Lung (tissue), 12 donors: ENCODE measurements around the gene IPO11. TPM values are rescaled to one million over a fixed set of nuclear protein-coding genes. Genes with fewer than 3 reads are reported as not detected.

Source experiments
- ATAC-seq: fragments of 200-7000 bp; cut with Tn5 transposase; one replicate; pipeline ENCODE4 v1.9.1; 2020; ENCODE audit warnings: moderate number of reproducible peaks; ENCODE audit not compliant: insufficient read depth, low FRiP score
- DNase-seq, 3 donors: peaks; one replicate each; pipeline ENCODE4 v3.0.0-alpha.2; 2013 to 2017
- H3K27ac ChIP-seq, 2 donors: one replicate each; pipeline ENCODE4 v1.5.1; 2013; ENCODE audit warnings: mild to moderate bottlenecking in 2 of 2, moderate library complexity in 2 of 2, control low read depth in 1 of 2, inconsistent platforms in 1 of 2, low read depth in 1 of 2, low read length in 1 of 2
- H3K27me3 ChIP-seq, 3 donors: one replicate each; pipeline ENCODE4 v1.5.1; 2013; ENCODE audit warnings: low read length in 2 of 3; ENCODE audit not compliant: control insufficient read depth in 3 of 3, insufficient read depth in 3 of 3
- H3K36me3 ChIP-seq, 4 donors: one replicate each; pipeline ENCODE4 v1.5.1; 2013; ENCODE audit warnings: low read length in 4 of 4, mild to moderate bottlenecking in 1 of 4, moderate library complexity in 1 of 4; ENCODE audit not compliant: control insufficient read depth in 4 of 4, insufficient read depth in 4 of 4
- H3K4me1 ChIP-seq, 5 donors: one replicate each; pipeline ENCODE4 v1.5.1; 2013; ENCODE audit warnings: low read length in 5 of 5, mild to moderate bottlenecking in 2 of 5, moderate library complexity in 1 of 5; ENCODE audit not compliant: control insufficient read depth in 5 of 5, insufficient read depth in 5 of 5
- H3K4me3 ChIP-seq: one replicate; pipeline ENCODE4 v1.5.1; 2013; ENCODE audit warnings: mild to moderate bottlenecking, control low read depth, moderate library complexity
- H3K9ac ChIP-seq, 2 donors: one replicate each; pipeline ENCODE4 v1.5.1; 2013; ENCODE audit warnings: low read length in 2 of 2, control low read depth in 1 of 2; ENCODE audit not compliant: insufficient read depth in 1 of 2
- H3K9me3 ChIP-seq, 4 donors: one replicate each; pipeline ENCODE4 v1.5.1; 2013; ENCODE audit warnings: low read length in 3 of 4, mild to moderate bottlenecking in 1 of 4, moderate library complexity in 1 of 4; ENCODE audit not compliant: control insufficient read depth in 4 of 4, insufficient read depth in 3 of 4
- WGBS, 2 donors: extraction: QIAGEN DNeasy Blood & Tissue Kit; methylation state at CpG; one replicate each; pipeline ENCODE4 v1.1.7; 2013; 5-methylcytosine and 5-hydroxymethylcytosine counted together
- polyA plus RNA-seq, 2 donors: library from polyadenylated mRNA; stranded (reverse); fragments of 200-250 nt; gene quantifications; one replicate each; pipeline ENCODE4 v1.2.1, GENCODE V29; 2013
- total RNA-seq, 2 donors: library from RNA; depleted of rRNA in 1 of 2; stranded (reverse); fragments of >200 nt in 1 of 2; gene quantifications; one replicate each; pipeline ENCODE4 v1.2.1, GENCODE V29; 2014 to 2021
- TF ChIP-seq, protein P1 (sequence below): IDR thresholded peaks from 2 replicates; pipeline ENCODE4 v1.5.1; 2012; ENCODE audit warnings: mild to moderate bottlenecking; ENCODE audit errors: control extremely low read depth, extremely low read depth
- donor health status: control.
- donor health status: control.
- donor health status: Bipolar disorder and iron deficiency.
- donor health status: healthy.
- donor health status: DM: yes; HTN: yes; CAD: no.

The IPO11 gene
- total and polyA plus RNA-seq, 4 donors, result 7.2 to 46.6 (median 25.5) TPM

DNA sequence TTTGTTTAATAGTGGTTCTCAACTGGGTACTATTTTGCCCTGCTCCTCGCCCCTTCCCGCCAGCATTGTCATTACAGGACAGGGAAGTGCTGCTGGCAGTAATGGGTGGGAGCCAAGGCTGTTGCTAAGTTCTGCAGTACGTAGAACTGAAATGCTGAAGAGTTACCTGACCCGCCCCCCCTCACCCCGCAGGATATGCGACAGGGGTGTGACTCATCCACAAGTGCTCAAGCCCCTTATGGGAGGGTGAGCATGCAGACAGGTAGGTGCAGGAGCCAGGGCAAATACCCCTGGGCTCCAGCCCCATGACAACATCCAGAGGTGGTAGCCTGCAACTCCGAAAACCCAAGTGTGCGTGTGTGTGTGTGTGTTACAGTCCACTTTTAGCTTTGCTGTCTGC is 201.8 kb downstream of the IPO11 start:
- no peak overlapping the region for H3K27ac ChIP-seq
- WGBS, 2 donors, result 93 to 98% methylated on average over 8 of the region's 8 CpGs
- peaks cover 0 to 3% (median 0%) of the 10 kb centered on the region in 4 donors for H3K9me3 ChIP-seq
- H3K36me3 ChIP-seq, result peaks cover 0 to 6% (median 5%) of the 10 kb centered on the region in 4 donors
- H3K4me3 ChIP-seq, result no peak overlapping the region
- TF ChIP-seq, protein P1, sequence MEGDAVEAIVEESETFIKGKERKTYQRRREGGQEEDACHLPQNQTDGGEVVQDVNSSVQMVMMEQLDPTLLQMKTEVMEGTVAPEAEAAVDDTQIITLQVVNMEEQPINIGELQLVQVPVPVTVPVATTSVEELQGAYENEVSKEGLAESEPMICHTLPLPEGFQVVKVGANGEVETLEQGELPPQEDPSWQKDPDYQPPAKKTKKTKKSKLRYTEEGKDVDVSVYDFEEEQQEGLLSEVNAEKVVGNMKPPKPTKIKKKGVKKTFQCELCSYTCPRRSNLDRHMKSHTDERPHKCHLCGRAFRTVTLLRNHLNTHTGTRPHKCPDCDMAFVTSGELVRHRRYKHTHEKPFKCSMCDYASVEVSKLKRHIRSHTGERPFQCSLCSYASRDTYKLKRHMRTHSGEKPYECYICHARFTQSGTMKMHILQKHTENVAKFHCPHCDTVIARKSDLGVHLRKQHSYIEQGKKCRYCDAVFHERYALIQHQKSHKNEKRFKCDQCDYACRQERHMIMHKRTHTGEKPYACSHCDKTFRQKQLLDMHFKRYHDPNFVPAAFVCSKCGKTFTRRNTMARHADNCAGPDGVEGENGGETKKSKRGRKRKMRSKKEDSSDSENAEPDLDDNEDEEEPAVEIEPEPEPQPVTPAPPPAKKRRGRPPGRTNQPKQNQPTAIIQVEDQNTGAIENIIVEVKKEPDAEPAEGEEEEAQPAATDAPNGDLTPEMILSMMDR, result no peak
- H3K4me1 ChIP-seq, result peaks cover 0 to 4% (median 0%) of the 10 kb centered on the region in 5 donors
- H3K27me3 ChIP-seq, result no peaks in the 10 kb centered on the region
- H3K9ac ChIP-seq, result no peak overlapping the region
- ATAC-seq (no peak), DNase-seq (no peak)

DNA sequence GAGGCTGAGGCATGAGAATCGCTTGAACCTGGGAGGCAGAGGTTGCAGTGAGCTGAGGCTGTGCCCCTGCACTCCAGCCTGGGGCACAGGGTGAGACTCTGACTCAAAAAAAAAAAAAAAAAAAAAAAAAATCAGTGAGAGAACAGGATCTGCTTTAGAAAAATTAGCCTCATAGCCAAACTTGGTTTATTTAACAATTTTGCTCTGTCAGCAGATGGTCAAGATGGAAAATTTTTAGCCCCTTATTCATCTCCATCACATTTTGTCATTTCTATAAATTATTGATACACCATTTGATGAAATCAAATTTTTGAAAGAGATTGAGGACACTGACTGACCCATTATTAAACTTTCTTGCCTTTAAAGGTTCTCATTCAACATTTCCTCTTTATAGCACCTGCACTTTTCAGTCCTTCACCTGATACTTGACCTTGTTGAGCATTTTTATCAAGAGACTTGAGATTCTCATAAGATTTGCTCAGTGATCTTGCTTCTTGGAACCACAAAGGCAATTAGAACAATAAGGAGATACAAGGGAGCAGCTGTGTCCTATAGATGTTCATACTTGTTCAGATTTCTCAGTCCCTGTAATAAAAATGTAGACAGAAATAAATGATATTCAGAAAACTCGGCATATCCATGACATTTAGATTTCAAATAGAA is 204.2 kb downstream of the IPO11 start:
- Histone ChIP-seq H3K9me3 (peaks cover 0 to 3% (median 0%) of the 10 kb centered on the region in 4 donors), H3K27ac (no peak overlapping the region), H3K27me3 (no peaks in the 10 kb centered on the region), H3K9ac (no peak overlapping the region), H3K4me3 (no peak overlapping the region), H3K4me1 (peaks cover 0 to 4% (median 0%) of the 10 kb centered on the region in 5 donors), H3K36me3 (peaks cover 0 to 5% (median 2%) of the 10 kb centered on the region in 4 donors)
- TF ChIP-seq, protein P1, result no peak
- 91 to 98% methylated on average over 2 of the region's 2 CpGs for WGBS, 2 donors
- DNase-seq (no peak), ATAC-seq (no peak)

DNA sequence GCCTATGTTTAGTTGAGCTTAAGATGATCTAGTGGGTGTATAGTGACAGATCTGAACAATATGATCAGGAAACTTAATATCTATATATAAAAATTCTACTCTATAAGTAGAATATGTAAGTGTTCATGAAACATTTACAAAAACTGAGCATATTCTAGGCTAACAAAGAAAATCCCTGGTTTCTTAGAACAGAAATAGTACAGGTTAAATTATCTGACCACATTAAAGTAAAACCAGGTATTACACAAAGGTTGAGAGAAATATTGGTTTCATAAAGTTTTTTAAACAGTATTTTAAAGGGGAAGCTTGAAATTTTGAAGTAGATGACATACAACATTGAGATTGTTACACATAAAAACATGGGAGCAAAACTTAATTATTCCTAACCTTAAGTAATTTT is 205.4 kb downstream of the IPO11 start:
- Histone ChIP-seq H3K4me3 (no peak overlapping the region), H3K9ac (no peak overlapping the region), H3K27ac (no peak overlapping the region), H3K9me3 (peaks cover 0 to 3% (median 0%) of the 10 kb centered on the region in 4 donors), H3K4me1 (peaks cover 0 to 4% (median 0%) of the 10 kb centered on the region in 5 donors), H3K27me3 (no peaks in the 10 kb centered on the region), H3K36me3 (peaks cover 0 to 5% (median 2%) of the 10 kb centered on the region in 4 donors)
- DNase-seq (no peak), ATAC-seq (no peak)
- TF ChIP-seq, protein P1, result no peak
